Measurements from ENCODE around the gene CERS6. TPM values are rescaled to one million over a fixed set of nuclear protein-coding genes. Genes with fewer than 3 reads are reported as not detected.

CERS6 gene
- total RNA-seq, 1 experiment from 2014 or later: 45.9 TPM

GRCh38 chr2:168454737-168455644 is 1.1 kb upstream of the CERS6 start:
- H3K36me3 Mint-ChIP-seq (ENCODE audit: insufficient read depth, unreplicated experiment): no peaks in the 10 kb centered on the region
- CTCF ChIA-PET: no interaction called here
- H3K4me3 Mint-ChIP-seq (ENCODE audit: low read depth, unreplicated experiment): no peak overlapping the region
- no peaks in the 10 kb centered on the region for H3K4me1 Mint-ChIP-seq (ENCODE audit: low read depth, unreplicated experiment)
- no peaks in the 10 kb centered on the region for H3K9me3 Mint-ChIP-seq (ENCODE audit: low read depth, unreplicated experiment)
- BruUV-seq (replicated peaks): no TSS peak
- no peak for DNase-seq
- TF ChIP-seq CTCF (IDR thresholded peaks at IDR 0.05; ENCODE audit: unreplicated experiment): no peak
- intact Hi-C loops (cut with micrococcal nuclease; ENCODE audit: unreplicated experiment): no loop called here
- no peak overlapping the region for H3K27ac Mint-ChIP-seq (ENCODE audit: unreplicated experiment)
- H3K27me3 Mint-ChIP-seq (ENCODE audit: unreplicated experiment): no peaks in the 10 kb centered on the region

- no TSS peak for BruUV-seq (replicated peaks)
- DNase-seq: peak; percentile 47
- intact Hi-C loops (cut with micrococcal nuclease; ENCODE audit: unreplicated experiment): no loop called here
- peaks cover 14% of the 10 kb centered on the region for H3K4me1 Mint-ChIP-seq (ENCODE audit: low read depth, unreplicated experiment)
- H3K27me3 Mint-ChIP-seq (ENCODE audit: unreplicated experiment): no peaks in the 10 kb centered on the region
- CTCF ChIA-PET: no interaction called here
- H3K9me3 Mint-ChIP-seq (ENCODE audit: low read depth, unreplicated experiment): no peaks in the 10 kb centered on the region
- no peak overlapping the region for H3K4me3 Mint-ChIP-seq (ENCODE audit: low read depth, unreplicated experiment)
- H3K36me3 Mint-ChIP-seq (ENCODE audit: insufficient read depth, unreplicated experiment): no peaks in the 10 kb centered on the region
- no peak overlapping the region for H3K27ac Mint-ChIP-seq (ENCODE audit: unreplicated experiment)
- TF ChIP-seq CTCF (IDR thresholded peaks at IDR 0.05; ENCODE audit: unreplicated experiment): no peak
These were observed 583 bp downstream of the CERS6 start for GRCh38 chr2:168456521-168457189.

- H3K4me3 Mint-ChIP-seq (ENCODE audit: low read depth, unreplicated experiment): no peak overlapping the region
- H3K36me3 Mint-ChIP-seq (ENCODE audit: insufficient read depth, unreplicated experiment): no peaks in the 10 kb centered on the region
- intact Hi-C loops (cut with micrococcal nuclease; ENCODE audit: unreplicated experiment): no loop called here
- CTCF ChIA-PET: no interaction called here
- H3K27me3 Mint-ChIP-seq (ENCODE audit: unreplicated experiment): no peaks in the 10 kb centered on the region
- peak overlapping the region; percentile 25 for H3K27ac Mint-ChIP-seq (ENCODE audit: unreplicated experiment)
- no peaks in the 10 kb centered on the region for H3K9me3 Mint-ChIP-seq (ENCODE audit: low read depth, unreplicated experiment)
- DNase-seq: no peak
- H3K4me1 Mint-ChIP-seq (ENCODE audit: low read depth, unreplicated experiment): peaks cover 18% of the 10 kb centered on the region
- no peak for TF ChIP-seq CTCF (IDR thresholded peaks at IDR 0.05; ENCODE audit: unreplicated experiment)
- BruUV-seq (replicated peaks): TSS peak; percentile 30
These were observed 1.3 kb downstream of the CERS6 start for GRCh38 chr2:168457190-168457895.

- H3K4me3 Mint-ChIP-seq (ENCODE audit: low read depth, unreplicated experiment): no peak overlapping the region
- no peak for TF ChIP-seq CTCF (IDR thresholded peaks at IDR 0.05; ENCODE audit: unreplicated experiment)
- peaks cover 18% of the 10 kb centered on the region for H3K4me1 Mint-ChIP-seq (ENCODE audit: low read depth, unreplicated experiment)
- no peaks in the 10 kb centered on the region for H3K9me3 Mint-ChIP-seq (ENCODE audit: low read depth, unreplicated experiment)
- no peak for DNase-seq
- no peak overlapping the region for H3K27ac Mint-ChIP-seq (ENCODE audit: unreplicated experiment)
- intact Hi-C loops (cut with micrococcal nuclease; ENCODE audit: unreplicated experiment): no loop called here
- CTCF ChIA-PET: no interaction called here
- no TSS peak for BruUV-seq (replicated peaks)
- H3K36me3 Mint-ChIP-seq (ENCODE audit: insufficient read depth, unreplicated experiment): no peaks in the 10 kb centered on the region
- H3K27me3 Mint-ChIP-seq (ENCODE audit: unreplicated experiment): no peaks in the 10 kb centered on the region
These were observed 2.1 kb downstream of the CERS6 start for GRCh38 chr2:168458139-168458538.
